Liver (tissue), 9 donors: ENCODE results near the gene CCDC30. TPM values are rescaled to one million over a fixed set of nuclear protein-coding genes. Genes with fewer than 3 reads are reported as not detected.

Source experiments
- DNase-seq: peaks from one replicate; pipeline ENCODE4 v3.0.0-alpha.2; 2017; ENCODE audit warnings: low spot score
- H3K27ac ChIP-seq, 2 donors: one replicate each; pipeline ENCODE4 v1.7.0; 2013; ENCODE audit warnings: inconsistent platforms in 2 of 2, low read length in 2 of 2, control low read depth in 1 of 2, low read depth in 1 of 2, mild to moderate bottlenecking in 1 of 2
- H3K27me3 ChIP-seq, 4 donors: one replicate each; pipeline versions ENCODE4 v1.6.1 to v1.7.0; 2013; ENCODE audit warnings: low read length in 3 of 4, inconsistent platforms in 1 of 4, mild to moderate bottlenecking in 1 of 4, moderate library complexity in 1 of 4; ENCODE audit not compliant: control insufficient read depth in 4 of 4, insufficient read depth in 4 of 4
- H3K36me3 ChIP-seq, 4 donors: one replicate each; pipeline versions ENCODE4 v1.6.1 to v1.7.0; 2013; ENCODE audit warnings: low read length in 3 of 4, mild to moderate bottlenecking in 3 of 4, low read depth in 1 of 4, moderate library complexity in 1 of 4; ENCODE audit not compliant: control insufficient read depth in 4 of 4, insufficient read depth in 3 of 4
- H3K4me1 ChIP-seq, 4 donors: one replicate each; pipeline versions ENCODE4 v1.6.1 to v1.7.0; 2013; ENCODE audit warnings: low read length in 3 of 4, mild to moderate bottlenecking in 3 of 4, moderate library complexity in 1 of 4; ENCODE audit not compliant: control insufficient read depth in 4 of 4, insufficient read depth in 4 of 4
- H3K4me3 ChIP-seq, 3 donors: one replicate each; pipeline versions ENCODE4 v1.6.1 to v1.7.0; 2013; ENCODE audit warnings: low read length in 3 of 3, control low read depth in 1 of 3, low read depth in 1 of 3, mild to moderate bottlenecking in 1 of 3
- H3K9ac ChIP-seq, 2 donors: one replicate each; pipeline ENCODE4 v1.7.0; 2013; ENCODE audit warnings: low read length in 2 of 2, mild to moderate bottlenecking in 2 of 2, moderate library complexity in 2 of 2, control low read depth in 1 of 2, low read depth in 1 of 2
- H3K9me3 ChIP-seq, 4 donors: one replicate each; pipeline versions ENCODE4 v1.6.1 to v1.7.0; 2013; ENCODE audit warnings: low read length in 3 of 4; ENCODE audit not compliant: control insufficient read depth in 4 of 4
- ATF3 ChIP-seq: IDR thresholded peaks from 2 replicates; pipeline ENCODE4 v1.6.1; 2016; ENCODE audit warnings: antibody characterized with exemption
- CTCF ChIP-seq: fragments of 150-350 bp; IDR thresholded peaks from 2 replicates; pipeline ENCODE4 v1.5.1; 2017; ENCODE audit warnings: improper control_type of control experiment, low read depth, low read length; ENCODE audit not compliant: missing input control
- EGR1 ChIP-seq, 2 donors: IDR thresholded peaks; 2 replicates each; pipeline ENCODE4 v1.6.1; 2016 to 2018; ENCODE audit warnings: antibody characterized with exemption in 2 of 2, low read depth in 2 of 2
- FOXA1 ChIP-seq: IDR thresholded peaks from 2 replicates; pipeline ENCODE4 v1.6.1; 2016; ENCODE audit warnings: antibody characterized with exemption
- FOXA2 ChIP-seq: IDR thresholded peaks from 2 replicates; pipeline ENCODE4 v1.6.1; 2016; ENCODE audit warnings: antibody characterized with exemption
- GABPA ChIP-seq, 2 donors: IDR thresholded peaks in 1 of 2; conservative IDR thresholded peaks in 1 of 2; 2 replicates each; pipeline ENCODE4 v1.6.1; 2016; ENCODE audit warnings: antibody characterized with exemption in 2 of 2, mild to moderate bottlenecking in 1 of 2, moderate library complexity in 1 of 2
- HNF4A ChIP-seq, 2 donors: conservative IDR thresholded peaks; 2 replicates each; pipeline ENCODE4 v1.6.1; 2016; ENCODE audit warnings: antibody characterized with exemption in 2 of 2, mild to moderate bottlenecking in 2 of 2
- HNF4G ChIP-seq: IDR thresholded peaks from 2 replicates; pipeline ENCODE4 v1.6.1; 2016; ENCODE audit warnings: antibody characterized with exemption
- JUND ChIP-seq, 2 donors: IDR thresholded peaks; 2 replicates each; pipeline ENCODE4 v1.6.1; 2016; ENCODE audit warnings: antibody characterized with exemption in 2 of 2
- MAX ChIP-seq: IDR thresholded peaks from 2 replicates; pipeline ENCODE4 v1.6.1; 2016; ENCODE audit warnings: antibody characterized with exemption
- NR2F2 ChIP-seq: IDR thresholded peaks from 2 replicates; pipeline ENCODE4 v1.6.1; 2016; ENCODE audit warnings: antibody characterized with exemption
- RAD21 ChIP-seq, 2 donors: IDR thresholded peaks; 2 replicates each; pipeline ENCODE4 v1.6.1; 2016; ENCODE audit warnings: antibody characterized with exemption in 2 of 2, mild to moderate bottlenecking in 2 of 2
- REST ChIP-seq: IDR thresholded peaks from 2 replicates; pipeline ENCODE4 v1.6.1; 2016; ENCODE audit warnings: antibody characterized with exemption, mild to moderate bottlenecking
- RXRA ChIP-seq, 2 donors: IDR thresholded peaks; 2 replicates each; pipeline ENCODE4 v1.6.1; 2017 to 2018; ENCODE audit warnings: antibody characterized with exemption in 2 of 2, mild to moderate bottlenecking in 1 of 2
- SP1 ChIP-seq: IDR thresholded peaks from 2 replicates; pipeline ENCODE4 v1.6.1; 2018; ENCODE audit warnings: antibody characterized with exemption, mild to moderate bottlenecking
- TAF1 ChIP-seq: conservative IDR thresholded peaks from 2 replicates; pipeline ENCODE4 v1.6.1; 2016; ENCODE audit warnings: antibody characterized with exemption, mild to moderate bottlenecking
- YY1 ChIP-seq: IDR thresholded peaks from 2 replicates; pipeline ENCODE4 v1.6.1; 2016; ENCODE audit warnings: antibody characterized with exemption, mild to moderate bottlenecking
- ZBTB33 ChIP-seq: IDR thresholded peaks from 2 replicates; pipeline ENCODE4 v1.6.1; 2016; ENCODE audit warnings: antibody characterized with exemption
- WGBS: extraction: QIAGEN DNeasy Blood & Tissue Kit; methylation state at CpG from one replicate; pipeline ENCODE4 v1.1.7; 2013; 5-methylcytosine and 5-hydroxymethylcytosine counted together
- polyA plus RNA-seq, 2 donors: library from polyadenylated mRNA; stranded (reverse) in 1 of 2; unstranded in 1 of 2; fragments of 200-250 nt in 1 of 2; fragments of >200 nt in 1 of 2; fragmentation: Nextera tagmentation in 1 of 2; extraction: Ambion mirVana in 1 of 2; gene quantifications; one replicate each; pipeline versions ENCODE4 v1.2.1 to v1.2.3, GENCODE V29; 2013 to 2015
- total RNA-seq, 2 donors: library from RNA; depleted of rRNA; stranded (reverse); fragments of >200 nt; gene quantifications; one replicate each; pipeline ENCODE4 v1.2.3, GENCODE V29; 2014
- donor health status: healthy.
- donor health status: healthy.
- donor health status: healthy.
- donor health status: healthy.
- donor health status: healthy.

Gene CCDC30
- total and polyA plus RNA-seq, 4 donors: 0.07 to 2.0 (median 1.3) TPM

GRCh38 chr1:42587753-42588152, 124.7 kb downstream of the CCDC30 start:
- Histone ChIP-seq H3K27me3 (no peaks in the 10 kb centered on the region), H3K9ac (no peak overlapping the region), H3K4me1 (no peaks in the 10 kb centered on the region), H3K9me3 (peaks cover 0 to 5% (median 0%) of the 10 kb centered on the region in 4 donors), H3K36me3 (no peaks in the 10 kb centered on the region), H3K27ac (no peak overlapping the region), H3K4me3 (no peak overlapping the region)
- TF ChIP-seq ATF3: no peak
- no peak for TF ChIP-seq SP1
- no peak for TF ChIP-seq YY1
- no peak for TF ChIP-seq RAD21 (IDR thresholded peaks at IDR 0.05)
- WGBS: 98% methylated on average over 2 of the region's 2 CpGs
- DNase-seq: no peak

GRCh38 chr1:42592811-42593210, 129.7 kb downstream of the CCDC30 start:
- TF ChIP-seq FOXA2 (no peak), ZBTB33 (no peak), RXRA (IDR thresholded peaks at IDR 0.05) (no peak), HNF4A (conservative IDR thresholded peaks at IDR 0.05) (no peak), JUND (IDR thresholded peaks at IDR 0.05) (no peak), MAX (no peak), TAF1 (no peak), YY1 (no peak), ATF3 (no peak), FOXA1 (no peak), SP1 (no peak), CTCF (no peak), EGR1 (IDR thresholded peaks at IDR 0.05; ENCODE audit: low read depth in 2 of 2) (no peak), NR2F2 (no peak), HNF4G (no peak), REST (no peak), GABPA (IDR thresholded peaks at IDR 0.05 in 1 of 2, conservative IDR thresholded peaks at IDR 0.05 in 1 of 2) (no peak), RAD21 (IDR thresholded peaks at IDR 0.05) (no peak)
- 91% methylated on average over 3 of the region's 3 CpGs for WGBS
- no peak overlapping the region for H3K9ac ChIP-seq
- no peak for DNase-seq
- no peaks in the 10 kb centered on the region for H3K27me3 ChIP-seq
- no peaks in the 10 kb centered on the region for H3K9me3 ChIP-seq
- no peaks in the 10 kb centered on the region for H3K36me3 ChIP-seq
- no peaks in the 10 kb centered on the region for H3K4me1 ChIP-seq
- H3K4me3 ChIP-seq: no peak overlapping the region
- no peak overlapping the region for H3K27ac ChIP-seq
